K562 (cell line): Measurements from ENCODE around the gene COPS6. TPM values are rescaled to one million over a fixed set of nuclear protein-coding genes. Genes with fewer than 3 reads are reported as not detected.
A peak's percentile ranks its signal among the peaks of the same experiment; 100 is the strongest.

Experiments
- CHD1 ChIP-seq: fragments of 200-600 bp; sonication (generic); IDR thresholded peaks from one replicate; pipeline ENCODE4 v1.6.1; 2012; ENCODE audit warnings: mild to moderate bottlenecking, moderate library complexity, low read length, inconsistent platforms
- CUX1 ChIP-seq: fragments of 200-800 bp; sonication (Bioruptor generic); IDR thresholded peaks from 2 replicates; pipeline ENCODE4 v1.6.1; 2016; ENCODE audit warnings: missing genetic modification characterization, missing compliant biosample characterization
- ETV5 ChIP-seq: sonication (generic); formaldehyde crosslinking; IDR thresholded peaks from 2 replicates; pipeline ENCODE4 v1.4.0; 2020; ENCODE audit warnings: low read depth, mild to moderate bottlenecking, missing genetic modification reagents
- HDAC3 ChIP-seq: fragments of 450-650 bp; IDR thresholded peaks from 2 replicates; pipeline ENCODE4 v1.6.1; 2018; ENCODE audit warnings: borderline replicate concordance, mild to moderate bottlenecking, moderate library complexity; ENCODE audit not compliant: partially characterized antibody
- HMGN3 ChIP-seq: IDR thresholded peaks from 2 replicates; pipeline ENCODE4 v1.6.1; 2011; ENCODE audit warnings: borderline replicate concordance, low read depth, mild to moderate bottlenecking, mixed read lengths, low read length; ENCODE audit not compliant: insufficient read length; ENCODE audit errors: extremely low read depth
- IRF1 ChIP-seq: sonication (generic); formaldehyde crosslinking; IDR thresholded peaks from 2 replicates; pipeline ENCODE4 v1.8.0; 2022; ENCODE audit warnings: missing genetic modification reagents, mild to moderate bottlenecking, borderline replicate concordance
- KHSRP ChIP-seq: fragments of 450-650 bp; IDR thresholded peaks from 2 replicates; pipeline ENCODE4 v1.6.1; 2017
- LEF1 ChIP-seq: fragments of 450-650 bp; IDR thresholded peaks from 2 replicates; pipeline ENCODE4 v1.6.1; 2016; ENCODE audit warnings: mild to moderate bottlenecking
- MCM5 ChIP-seq: fragments of 450-650 bp; IDR thresholded peaks from 2 replicates; pipeline ENCODE4 v1.6.1; 2016; ENCODE audit warnings: low read depth
- PHF21A ChIP-seq: fragments of 450-650 bp; IDR thresholded peaks from 2 replicates; pipeline ENCODE4 v1.6.1; 2017; ENCODE audit warnings: low read depth, borderline replicate concordance
- POLR2B ChIP-seq: fragments of 450-650 bp; IDR thresholded peaks from 2 replicates; pipeline ENCODE4 v1.6.1; 2018; ENCODE audit warnings: low read depth; ENCODE audit not compliant: partially characterized antibody
- PTTG1 ChIP-seq: fragments of 450-650 bp; IDR thresholded peaks from 2 replicates; pipeline ENCODE4 v1.6.1; 2016; ENCODE audit warnings: low read depth, mild to moderate bottlenecking, missing genetic modification characterization, missing compliant biosample characterization
- SMAD1 ChIP-seq: fragments of 150-350 bp; IDR thresholded peaks from 2 replicates; pipeline ENCODE4 v1.6.1; 2014; ENCODE audit warnings: low read length, low read depth; ENCODE audit not compliant: partially characterized antibody
- SREBF2 ChIP-seq: sonication (generic); formaldehyde crosslinking; IDR thresholded peaks from 2 replicates; pipeline ENCODE4 v1.4.0; 2020; ENCODE audit warnings: mild to moderate bottlenecking, missing genetic modification reagents
- USF2 ChIP-seq: sonication (generic); formaldehyde crosslinking; IDR thresholded peaks from 2 replicates; pipeline ENCODE4 v1.5.0; 2020; ENCODE audit warnings: missing genetic modification reagents
- ZBTB2 ChIP-seq: fragments of 450-650 bp; IDR thresholded peaks from 2 replicates; pipeline ENCODE4 v1.6.1; 2016; ENCODE audit warnings: antibody characterized with exemption
- ZNF584 ChIP-seq: fragments of 200-800 bp; sonication (Bioruptor generic); IDR thresholded peaks from 2 replicates; pipeline ENCODE4 v1.6.1; 2016; ENCODE audit warnings: low read depth, mild to moderate bottlenecking, missing genetic modification characterization, missing compliant biosample characterization
- ZNF586 ChIP-seq: fragments of 450-650 bp; formaldehyde crosslinking; conservative IDR thresholded peaks from 2 replicates; pipeline ENCODE4 v1.4.0; 2020; ENCODE audit warnings: mild to moderate bottlenecking, moderate library complexity
- ZNF696 ChIP-seq: fragments of 250-450 bp; sonication (Bioruptor Pico); conservative IDR thresholded peaks from 2 replicates; pipeline ENCODE4 v1.4.0; 2020; ENCODE audit warnings: mild to moderate bottlenecking, moderate library complexity
- polyA plus RNA-seq, 8 experiments: library from polyadenylated mRNA; depleted of rRNA in 4 of 8; stranded (reverse) in 5 of 8; unstranded in 3 of 8; fragments of >200 nt; fragmentation: Nextera tagmentation in 2 of 8; fragmentation: Illumina TruSeq in 1 of 8; extraction: Ambion mirVana in 2 of 8; extraction: Trizol in 1 of 8; gene quantifications; 2 replicates each; pipeline versions ENCODE4 v1.2.1 to v1.2.3, GENCODE V29; 2011 to 2014; ENCODE audit warnings: inconsistent platforms in 1 of 8, missing spikeins in 1 of 8
- total RNA-seq, 7 experiments: library from RNA; depleted of rRNA in 6 of 7; stranded (reverse); fragments of >200 nt in 6 of 7; fragmentation: Illumina TruSeq in 2 of 7; extraction: Trizol in 2 of 7; gene quantifications; 2 replicates each; pipeline versions ENCODE4 v1.2.1 to v1.2.3, GENCODE V29; 2011 to 2021; ENCODE audit warnings: low replicate concordance in 1 of 7

Gene COPS6
- total and polyA plus RNA-seq, 9 of the 15 experiments (the other 6 are each of a cell fraction or from before 2014, with no cell fraction given) = 63.0 to 331 (median 168) TPM

GRCh38 chr7:100101016-100101862, 12.5 kb downstream of the COPS6 start, which contains the start of the genes AP4M1 and MCM7 (continued):
- TF ChIP-seq USF2 = peak; percentile 100
- no peak for TF ChIP-seq KHSRP
- peak; percentile 88 for TF ChIP-seq POLR2B
- peak; percentile 84; the same call in 1 of the 2 replicates for TF ChIP-seq SREBF2 (CRISPR knock-in tag)
- no peak for TF ChIP-seq HDAC3
- TF ChIP-seq ZNF584 (CRISPR knock-in tag) = no peak
- TF ChIP-seq CHD1 = peak; percentile 49
- TF ChIP-seq PHF21A = no peak
- no peak for TF ChIP-seq ZNF696
- peak; percentile 85 for TF ChIP-seq ETV5 (CRISPR knock-in tag)
- no peak for TF ChIP-seq MCM5
- 0 out of 2 replicates have a peak, but pooled peaks have one; percentile 25 for TF ChIP-seq LEF1
- TF ChIP-seq ZNF586 (CRISPR knock-in tag) = no peak
- TF ChIP-seq HMGN3 = peak; percentile 26
- peak; percentile 63 for TF ChIP-seq SMAD1
- no peak for TF ChIP-seq IRF1 (CRISPR knock-in tag)
- TF ChIP-seq PTTG1 = no peak
- TF ChIP-seq ZBTB2 = 0 out of 2 replicates have a peak, but pooled peaks have one; percentile 22
- TF ChIP-seq CUX1 (CRISPR knock-in tag) = no peak
